DND-41 (cell line): Measurements from ENCODE around the gene MIA.

ENCODE experiments used
- ATAC-seq: fragments of 200-7000 bp; cut with Tn5 transposase; 3 replicates; pipeline ENCODE4 v1.9.1; 2021; ENCODE audit warnings: low read depth; ENCODE audit not compliant: insufficient read depth
- DNase-seq: peaks from one replicate; pipeline ENCODE4 v3.0.0-alpha.2; 2020
- H2AFZ ChIP-seq: 2 replicates; pipeline ENCODE4 v1.6.0; 2012; ENCODE audit warnings: low read depth, low read length
- H3K27ac ChIP-seq: 2 replicates; pipeline ENCODE4 v1.5.1; 2012; ENCODE audit warnings: low read length, inconsistent platforms
- H3K27me3 ChIP-seq: fragments of 200-600 bp; sonication (generic); 2 replicates; pipeline ENCODE4 v1.6.0; 2012; ENCODE audit warnings: low read length, mild to moderate bottlenecking, inconsistent platforms; ENCODE audit not compliant: insufficient read depth, poor library complexity
- H3K36me3 ChIP-seq: 2 replicates; pipeline ENCODE4 v1.5.1; 2012; ENCODE audit warnings: low read length, inconsistent platforms; ENCODE audit not compliant: insufficient read depth
- H3K4me1 ChIP-seq: 2 replicates; pipeline ENCODE4 v1.5.1; 2012; ENCODE audit warnings: mild to moderate bottlenecking, low read length; ENCODE audit not compliant: insufficient read depth
- H3K4me2 ChIP-seq: 2 replicates; pipeline ENCODE4 v1.6.0; 2012; ENCODE audit warnings: mild to moderate bottlenecking, moderate library complexity, low read length, inconsistent platforms; ENCODE audit not compliant: insufficient read depth
- H3K4me3 ChIP-seq, 2 experiments: fragments of 200-600 bp in 1 of 2; shearing (Covaris generic) in 1 of 2; 2 replicates each; pipeline ENCODE4 v1.5.1; 2012 to 2016; ENCODE audit warnings: inconsistent platforms in 2 of 2, low read length in 2 of 2, mild to moderate bottlenecking in 2 of 2, low read depth in 1 of 2, moderate library complexity in 1 of 2
- H3K79me2 ChIP-seq: 2 replicates; pipeline ENCODE4 v1.6.0; 2012; ENCODE audit warnings: low read length, inconsistent platforms; ENCODE audit not compliant: insufficient read depth
- H3K9ac ChIP-seq: 2 replicates; pipeline ENCODE4 v1.6.0; 2012; ENCODE audit warnings: low read depth, mild to moderate bottlenecking, inconsistent platforms, low read length, moderate library complexity
- H3K9me3 ChIP-seq: 2 replicates; pipeline ENCODE4 v1.5.1; 2012; ENCODE audit warnings: low read length, moderate library complexity, mild to moderate bottlenecking, inconsistent platforms; ENCODE audit not compliant: insufficient read depth, severe bottlenecking
- H4K20me1 ChIP-seq: 2 replicates; pipeline ENCODE4 v1.6.0; 2012; ENCODE audit warnings: low read length; ENCODE audit not compliant: insufficient read depth
- CTCF ChIP-seq: IDR thresholded peaks from 2 replicates; pipeline ENCODE4 v1.5.1; 2012; ENCODE audit warnings: borderline replicate concordance, low read length, moderate library complexity, mild to moderate bottlenecking; ENCODE audit not compliant: poor library complexity, severe bottlenecking; ENCODE audit errors: extremely low read depth
- EZH2 ChIP-seq: IDR thresholded peaks from 3 replicates; pipeline ENCODE4 v1.6.1; 2012; ENCODE audit warnings: borderline replicate concordance, low read depth, mild to moderate bottlenecking, moderate library complexity, low read length, inconsistent platforms; ENCODE audit not compliant: severe bottlenecking

Gene MIA

GRCh38 chr19:40745402-40745780, 29.9 kb upstream of the MIA start:
- no peak for ATAC-seq
- TF ChIP-seq CTCF, result no peak
- no peak for TF ChIP-seq EZH2
- H3K27ac ChIP-seq, result no peak overlapping the region
- H4K20me1 ChIP-seq, result no peaks in the 10 kb centered on the region
- H3K27me3 ChIP-seq, result no peaks in the 10 kb centered on the region
- peaks cover 26% of the 10 kb centered on the region for H3K79me2 ChIP-seq
- no peak overlapping the region for H2AFZ ChIP-seq
- peaks cover 18% of the 10 kb centered on the region for H3K36me3 ChIP-seq
- no peak overlapping the region for H3K4me2 ChIP-seq
- H3K4me3 ChIP-seq, result no peak overlapping the region
- no peak overlapping the region for H3K9ac ChIP-seq
- H3K9me3 ChIP-seq, result no peaks in the 10 kb centered on the region
- no peak for DNase-seq
- peaks cover 23% of the 10 kb centered on the region for H3K4me1 ChIP-seq

- H3K9me3 ChIP-seq, result no peaks in the 10 kb centered on the region
- peaks cover 9% of the 10 kb centered on the region; the same call in 1 of the 2 replicates for H4K20me1 ChIP-seq
- H3K9ac ChIP-seq, result 0 out of 2 replicates have a peak overlapping the region, but pooled peaks have one; percentile 93
- peaks cover 28% of the 10 kb centered on the region for H3K4me1 ChIP-seq
- H3K79me2 ChIP-seq, result peaks cover 41% of the 10 kb centered on the region
- ATAC-seq (no peak), DNase-seq (no peak)
- 0 out of 2 replicates have a peak overlapping the region, but pooled peaks have one; percentile 7 for H3K27ac ChIP-seq
- H3K4me2 ChIP-seq, result peak overlapping the region; percentile 91; the same call in 1 of the 2 replicates
- H3K36me3 ChIP-seq, result peaks cover 5% of the 10 kb centered on the region; the same call in 1 of the 2 replicates
- no peaks in the 10 kb centered on the region for H3K27me3 ChIP-seq
- no peak overlapping the region for H2AFZ ChIP-seq
- no peak overlapping the region for H3K4me3 ChIP-seq
- TF ChIP-seq CTCF (no peak), EZH2 (no peak)
Observed at GRCh38 chr19:40747536-40747935, 27.8 kb upstream of the MIA start.

GRCh38 chr19:40750058-40750873, 25.1 kb upstream of the MIA start, which contains the start of gene ACTMAP:
TSS of gene ACTMAP (minus strand) at chr19:40750477. CDS start at chr19:40749803, 674 bp downstream.
- no peaks in the 10 kb centered on the region for H3K9me3 ChIP-seq
- H3K36me3 ChIP-seq, result peaks cover 20% of the 10 kb centered on the region
- TF ChIP-seq CTCF (no peak), EZH2 (no peak)
- H3K27me3 ChIP-seq, result no peaks in the 10 kb centered on the region
- peaks cover 67% of the 10 kb centered on the region for H3K79me2 ChIP-seq
- peak; percentile 100 for DNase-seq
- peak within 1 kb of the TSS; percentile 63 to 75 for H3K4me3 ChIP-seq
- H2AFZ ChIP-seq, result peak within 1 kb of the TSS; percentile 78
- H3K9ac ChIP-seq, result peak within 1 kb of the TSS; percentile 93
- H3K27ac ChIP-seq, result peak within 1 kb of the TSS; percentile 98
- ATAC-seq, result peak; percentile 89
- peaks cover 27% of the 10 kb centered on the region for H4K20me1 ChIP-seq
- peaks cover 51% of the 10 kb centered on the region for H3K4me1 ChIP-seq
- H3K4me2 ChIP-seq, result peak within 1 kb of the TSS; percentile 91
